HG03354 (cell line): Measurements from ENCODE around the gene OTOGL.
"Not testable (repeated sequence)": the region's sequence is repeated elsewhere in the genome, so short reads cannot be mapped to it uniquely, and the experiment has no call there.

ENCODE experiments used
- ATAC-seq: cut with Tn5 transposase; IDR thresholded peaks from one replicate; pipeline ENCODE4 v1.9.1; 2021; ENCODE audit warnings: mild to moderate bottlenecking; ENCODE audit not compliant: unreplicated experiment, poor library complexity, severe bottlenecking

OTOGL gene

DNA sequence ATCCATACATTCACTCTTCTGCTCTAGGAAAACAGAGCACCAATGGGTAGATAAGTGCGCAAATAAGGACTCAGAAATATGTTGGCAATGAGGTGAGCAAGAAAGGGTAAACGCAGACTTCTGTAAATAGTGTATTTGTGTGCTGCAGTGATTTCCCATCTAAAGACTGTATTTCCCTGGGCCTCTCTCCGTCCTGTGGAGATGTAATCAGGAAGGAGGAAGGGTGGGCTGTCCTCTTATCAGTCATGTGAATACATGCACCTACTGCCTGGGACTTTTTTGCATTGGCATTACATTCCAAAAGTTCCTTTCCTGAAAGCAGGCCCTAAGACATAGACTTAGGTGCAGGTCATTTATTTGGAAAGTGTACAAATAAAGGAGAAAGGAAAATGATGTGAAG, 114.5 kb downstream of the OTOGL start:
- ATAC-seq = no peak

DNA sequence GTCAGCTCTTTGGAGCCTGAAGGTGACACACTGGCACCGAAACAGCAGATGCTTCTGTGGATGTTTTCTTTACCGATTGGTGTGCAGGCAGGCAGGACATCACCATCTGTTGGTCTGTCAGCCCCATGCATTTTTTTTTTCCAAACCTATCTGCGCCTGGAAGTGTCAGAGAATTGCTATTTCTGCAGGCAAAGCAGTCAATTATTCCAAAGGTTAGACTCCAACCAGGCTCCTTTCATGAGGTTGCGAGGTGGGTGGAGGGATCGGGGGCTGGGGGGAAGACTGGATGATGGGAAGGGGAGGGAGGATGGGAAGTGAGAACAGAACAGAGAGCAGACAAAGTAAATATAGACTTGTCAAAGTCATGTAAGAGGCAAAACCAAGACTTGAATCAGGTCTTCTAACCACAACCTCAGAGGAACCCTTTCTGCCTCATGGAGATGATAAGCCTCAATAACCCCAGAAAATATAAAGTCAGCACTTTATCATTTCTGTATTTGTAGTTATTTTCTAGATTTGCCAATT, 117.7 kb downstream of the OTOGL start:
- ATAC-seq = no peak

- ATAC-seq = not testable (repeated sequence)
These were observed 119.6 kb downstream of the OTOGL start for GRCh38 chr12:80218925-80219324.

DNA sequence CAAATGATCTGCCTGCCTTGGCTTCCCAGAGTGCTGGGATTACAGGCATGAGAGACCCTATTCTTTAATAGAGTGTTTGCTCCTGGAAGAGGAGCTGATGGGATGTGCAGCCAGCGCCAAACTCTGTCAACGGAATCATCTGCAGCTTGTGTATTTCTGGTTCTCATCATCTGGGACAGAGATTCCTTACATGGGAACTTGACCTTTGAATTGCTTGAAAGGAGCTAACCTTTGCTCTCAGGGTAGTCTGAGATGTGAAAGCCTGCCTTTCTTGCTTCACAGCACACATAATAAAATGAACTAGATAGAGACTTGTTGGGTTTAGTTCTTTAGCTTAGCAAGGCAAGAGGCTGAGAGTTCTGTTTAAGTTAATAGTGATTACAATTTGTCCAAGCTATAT, 120.0 kb downstream of the OTOGL start:
- ATAC-seq = no peak

GRCh38 chr12:80222261-80222660, 122.9 kb downstream of the OTOGL start:
- no peak for ATAC-seq

DNA sequence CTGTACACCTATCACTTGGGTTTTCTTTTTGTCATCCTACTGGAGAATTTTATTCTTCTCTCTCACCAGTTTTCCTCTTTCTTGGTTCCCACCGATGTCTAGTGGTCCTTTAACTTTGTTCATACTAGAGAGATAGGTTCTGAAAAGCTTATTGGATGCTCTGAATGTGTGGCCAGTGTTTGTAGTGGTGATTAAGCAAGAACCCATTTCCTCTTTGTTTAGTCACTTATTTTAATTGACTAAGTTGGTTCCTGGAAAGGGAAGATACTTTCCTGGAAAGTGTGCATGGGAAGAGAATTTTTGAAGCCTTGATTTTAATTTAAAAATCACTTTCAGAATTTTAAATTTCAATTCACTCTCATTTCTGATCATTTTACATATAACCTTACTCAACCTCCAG, 127.2 kb downstream of the OTOGL start:
- no peak for ATAC-seq

GRCh38 chr12:80227904-80228303, 128.6 kb downstream of the OTOGL start:
- not testable (repeated sequence) for ATAC-seq

DNA sequence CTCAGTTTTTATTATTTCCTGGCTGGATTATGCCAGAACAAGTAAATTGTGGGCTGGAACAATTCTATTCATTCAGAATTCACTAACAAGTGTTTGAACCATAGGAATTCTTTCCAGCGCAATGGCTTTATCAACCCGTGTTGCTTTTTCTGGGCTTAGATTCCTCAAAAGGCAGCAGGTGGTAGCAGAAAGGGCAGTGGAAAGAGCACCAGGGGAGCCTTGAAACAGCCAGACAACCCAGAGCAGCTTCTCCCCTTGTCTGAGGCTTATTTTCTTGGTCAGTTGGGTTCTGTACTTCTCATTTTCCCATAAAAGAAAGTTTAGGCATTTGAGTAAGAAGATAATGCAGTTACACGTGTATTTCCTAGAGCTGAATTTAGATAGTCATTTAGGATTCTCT, 130.7 kb downstream of the OTOGL start:
- ATAC-seq = no peak

DNA sequence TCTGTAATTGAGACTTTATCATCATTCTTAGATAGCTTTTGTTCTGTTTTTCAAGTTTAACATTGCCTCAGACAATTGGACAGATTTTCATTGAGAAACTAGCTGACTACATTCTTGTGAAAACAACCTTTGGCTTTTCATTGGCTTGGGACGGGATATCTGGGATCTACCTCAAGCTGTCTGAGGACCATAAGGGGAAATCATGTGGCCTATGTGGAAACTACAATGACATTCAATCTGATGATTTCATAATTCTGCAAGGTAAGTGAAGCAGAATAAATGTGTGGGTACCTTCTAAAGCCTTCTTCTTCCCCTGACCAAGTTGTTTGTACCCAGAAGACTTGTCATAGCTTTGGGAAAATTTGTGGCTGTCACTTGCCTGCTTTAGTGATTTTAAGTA, 133.5 kb downstream of the OTOGL start:
- ATAC-seq = no peak

DNA sequence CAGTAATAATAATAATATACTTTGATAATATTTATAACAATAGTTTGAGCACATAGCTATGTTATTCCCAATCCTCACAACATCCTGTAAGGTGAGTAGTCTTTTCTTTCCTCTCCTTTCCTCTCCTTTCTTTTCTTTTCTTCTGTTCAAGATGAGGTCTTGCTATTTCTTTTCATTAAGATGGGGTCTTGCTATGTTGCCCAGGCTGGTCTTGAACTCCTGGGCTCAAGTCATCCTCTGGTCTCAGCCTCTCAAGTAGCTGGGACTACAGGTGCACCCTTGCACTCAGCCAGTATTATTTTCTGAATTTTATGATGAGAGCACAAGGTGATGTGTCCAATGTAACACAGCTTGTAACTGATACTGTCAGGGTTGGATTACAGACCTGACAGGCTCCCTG, 134.6 kb downstream of the OTOGL start:
- ATAC-seq = no peak

DNA sequence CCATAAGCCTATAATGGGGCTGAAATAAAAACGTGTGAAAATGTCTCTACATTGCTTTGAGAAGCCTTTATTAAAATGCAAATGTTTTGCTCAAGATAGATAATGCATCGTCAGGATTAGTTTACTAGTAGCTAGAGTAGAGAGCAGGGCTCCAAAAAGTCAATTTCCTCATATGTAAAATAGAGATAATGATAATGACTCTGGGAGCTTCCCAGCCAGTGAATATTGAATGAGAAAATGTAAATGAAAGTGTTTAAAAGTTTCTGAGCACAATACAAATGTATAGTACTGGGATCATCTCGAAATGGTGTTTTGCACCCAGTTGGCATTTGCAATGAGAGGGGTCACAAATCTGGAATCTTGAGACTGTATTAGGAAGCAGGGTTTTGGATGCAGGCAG, 135.3 kb downstream of the OTOGL start:
- ATAC-seq = no peak

- no peak for ATAC-seq
These were observed 136.6 kb downstream of the OTOGL start for GRCh38 chr12:80235944-80236343.

- no peak for ATAC-seq
These were observed 140.5 kb downstream of the OTOGL start for GRCh38 chr12:80239867-80240266.

GRCh38 chr12:80241576-80242273, 142.4 kb downstream of the OTOGL start:
- ATAC-seq = no peak

DNA sequence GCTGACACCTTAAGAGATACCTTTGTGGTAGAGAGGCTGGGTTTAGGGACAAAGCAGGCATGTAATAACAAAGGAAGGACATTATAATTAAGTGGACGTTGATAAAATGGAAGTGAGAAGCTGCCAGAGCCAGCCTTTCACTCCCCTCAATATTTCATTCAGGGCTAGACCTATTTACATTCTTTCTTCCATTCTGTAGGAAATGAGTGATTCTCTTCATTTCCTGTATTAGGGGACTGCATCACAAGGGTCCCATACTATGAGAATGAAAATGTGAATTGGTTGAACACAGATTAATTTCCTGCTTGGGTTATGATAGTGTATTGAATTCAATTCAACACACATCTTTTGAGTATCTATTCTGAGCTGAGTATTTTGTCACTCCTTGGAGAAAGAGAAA, 143.0 kb downstream of the OTOGL start:
- ATAC-seq = no peak

DNA sequence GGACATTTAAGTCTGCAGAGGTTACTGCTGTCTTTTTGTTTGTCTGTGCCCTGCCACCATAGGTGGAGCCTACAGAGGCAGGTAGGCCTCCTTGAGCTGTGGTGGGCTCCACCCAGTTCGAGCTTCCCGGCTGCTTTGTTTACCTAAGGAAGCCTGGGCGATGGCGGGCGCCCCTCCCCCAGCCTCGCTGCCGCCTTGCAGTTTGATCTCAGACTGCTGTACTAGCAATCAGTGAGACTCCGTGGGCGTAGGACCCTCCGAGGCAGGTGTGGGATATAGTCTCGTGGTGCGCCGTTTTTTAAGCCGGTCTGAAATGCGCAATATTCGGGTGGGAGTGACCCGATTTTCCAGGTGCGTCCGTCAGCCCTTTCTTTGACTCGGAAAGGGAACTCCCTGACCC, 150.2 kb downstream of the OTOGL start:
- not testable (repeated sequence) for ATAC-seq

GRCh38 chr12:80257920-80258319, 158.6 kb downstream of the OTOGL start:
- no peak for ATAC-seq

DNA sequence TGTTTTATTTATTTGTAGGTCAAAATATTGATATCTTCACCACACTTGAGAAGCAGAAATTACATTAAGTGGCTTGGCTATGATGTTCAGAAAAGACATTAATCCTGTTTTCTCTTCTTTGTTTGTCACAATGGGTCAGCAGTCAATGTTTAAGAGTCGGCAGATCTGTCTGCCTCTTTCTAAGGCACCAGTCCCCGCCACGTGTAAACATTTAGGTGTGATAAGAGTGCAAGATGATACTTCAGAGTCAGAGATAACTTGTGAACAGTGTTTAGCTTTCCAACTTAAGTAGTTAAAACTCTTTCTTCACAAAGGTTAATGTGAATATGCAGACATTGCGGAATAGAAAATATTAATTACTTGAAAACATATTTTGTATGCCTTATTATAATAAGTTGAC, 160.9 kb downstream of the OTOGL start:
- ATAC-seq = no peak

DNA sequence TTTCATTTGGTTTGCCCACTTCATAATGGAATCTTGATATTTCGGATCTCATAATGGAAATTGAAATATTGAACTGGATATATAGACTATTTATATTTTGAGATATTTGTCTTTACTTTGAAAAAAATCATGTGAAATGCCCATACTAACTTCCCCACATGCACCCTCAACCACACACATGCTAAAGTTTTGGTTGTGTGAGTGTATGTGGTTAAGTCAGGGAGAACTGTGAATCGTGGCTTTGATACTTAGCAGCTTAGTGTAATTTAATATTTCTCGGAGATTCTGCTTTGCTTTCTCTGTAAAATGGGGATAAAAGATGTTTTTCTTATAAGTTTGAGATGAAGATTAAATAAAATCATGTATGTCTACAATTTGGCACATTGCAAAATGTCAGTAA, 162.1 kb downstream of the OTOGL start:
- ATAC-seq = no peak

- ATAC-seq = no peak
These were observed 163.0 kb downstream of the OTOGL start for GRCh38 chr12:80262346-80262745.

DNA sequence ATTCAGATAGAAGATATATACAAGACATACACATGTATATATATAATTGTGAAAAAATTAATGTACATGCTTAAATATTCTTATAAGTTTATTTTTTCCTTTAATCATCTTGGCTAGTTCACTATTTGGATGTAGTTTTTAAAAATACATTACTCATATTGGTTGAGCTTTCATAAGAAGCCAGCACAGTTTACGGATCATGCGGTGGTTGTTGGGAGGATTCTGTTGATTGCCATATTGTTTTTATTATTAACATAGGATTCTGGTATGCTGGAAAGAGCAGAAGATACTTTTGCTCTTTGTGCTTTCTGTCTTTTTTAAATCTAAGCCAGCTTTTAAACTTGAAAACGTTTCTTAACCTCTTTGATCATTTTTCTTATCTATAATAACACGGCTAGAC, 163.4 kb downstream of the OTOGL start:
- no peak for ATAC-seq

GRCh38 chr12:80264386-80264785, 165.0 kb downstream of the OTOGL start:
- ATAC-seq = no peak
